ENCODE results near the gene PCSK4.
"Not testable (repeated sequence)": the region's sequence is repeated elsewhere in the genome, so short reads cannot be mapped to it uniquely, and the experiment has no call there.

The PCSK4 gene

GRCh38 chr19:1453525-1454364 is 36.4 kb downstream of the PCSK4 start:
- DNase-seq (ENCODE audit: low read depth in 2 of 2) = no peak

GRCh38 chr19:1452802-1453524 is 37.2 kb downstream of the PCSK4 start:
- no peak for DNase-seq (ENCODE audit: low read depth in 2 of 2)

- DNase-seq (ENCODE audit: low read depth in 2 of 2) = no peak
Measured at GRCh38 chr19:1451916-1452801, 38.0 kb downstream of the PCSK4 start.

GRCh38 chr19:1450735-1451731 is 39.1 kb downstream of the PCSK4 start:
- no peak for DNase-seq (ENCODE audit: low read depth in 2 of 2)

GRCh38 chr19:1449467-1450442 is 40.4 kb downstream of the PCSK4 start, which contains the start of gene APC2:
Gene APC2 (plus strand): TSS chr19:1450121. CDS start chr19:1453002, 2,881 bp downstream.
- DNase-seq (ENCODE audit: low read depth in 2 of 2) = no peak

- no peak for DNase-seq (ENCODE audit: low read depth in 2 of 2)
Measured at GRCh38 chr19:1447944-1448343, 42.2 kb downstream of the PCSK4 start.

GRCh38 chr19:1447504-1447903 is 42.6 kb downstream of the PCSK4 start:
- DNase-seq (ENCODE audit: low read depth in 2 of 2) = no peak

GRCh38 chr19:1446713-1447481 is 43.3 kb downstream of the PCSK4 start:
- DNase-seq (ENCODE audit: low read depth in 2 of 2) = no peak

GRCh38 chr19:1445932-1446712 is 44.0 kb downstream of the PCSK4 start:
- DNase-seq (ENCODE audit: low read depth in 2 of 2) = no peak

GRCh38 chr19:1445185-1445931 is 44.8 kb downstream of the PCSK4 start:
- peak; percentile 64 to 69 for DNase-seq (ENCODE audit: low read depth in 2 of 2)

- no peak for DNase-seq (ENCODE audit: low read depth in 2 of 2)
Measured at GRCh38 chr19:1441677-1442438, 48.3 kb downstream of the PCSK4 start.

- DNase-seq (ENCODE audit: low read depth in 2 of 2) = no peak
Measured at GRCh38 chr19:1441022-1441426, 49.1 kb downstream of the PCSK4 start.

GRCh38 chr19:1440418-1440801 is 49.7 kb downstream of the PCSK4 start:
- DNase-seq (ENCODE audit: low read depth in 2 of 2) = no peak

- not testable (repeated sequence) for DNase-seq (ENCODE audit: low read depth in 2 of 2)
Measured at GRCh38 chr19:1439525-1440417, 50.4 kb downstream of the PCSK4 start.

- no peak for DNase-seq (ENCODE audit: low read depth in 2 of 2)
Measured at GRCh38 chr19:1438933-1439354, 51.2 kb downstream of the PCSK4 start.

Measured in activated CD4-positive, alpha-beta T cell treated with anti-CD3 and anti-CD28 coated beads for 24 hours (primary cell).